Putamen (tissue), 1 donor: ENCODE measurements around the gene ORMDL3.
"Not testable (repeated sequence)": the region's sequence is repeated elsewhere in the genome, so short reads cannot be mapped to it uniquely, and the experiment has no call there.

ENCODE experiments used
- DNase-seq: peaks from one replicate; pipeline ENCODE4 v3.0.0-alpha.2; 2016; ENCODE audit warnings: low spot score

Gene ORMDL3

DNA sequence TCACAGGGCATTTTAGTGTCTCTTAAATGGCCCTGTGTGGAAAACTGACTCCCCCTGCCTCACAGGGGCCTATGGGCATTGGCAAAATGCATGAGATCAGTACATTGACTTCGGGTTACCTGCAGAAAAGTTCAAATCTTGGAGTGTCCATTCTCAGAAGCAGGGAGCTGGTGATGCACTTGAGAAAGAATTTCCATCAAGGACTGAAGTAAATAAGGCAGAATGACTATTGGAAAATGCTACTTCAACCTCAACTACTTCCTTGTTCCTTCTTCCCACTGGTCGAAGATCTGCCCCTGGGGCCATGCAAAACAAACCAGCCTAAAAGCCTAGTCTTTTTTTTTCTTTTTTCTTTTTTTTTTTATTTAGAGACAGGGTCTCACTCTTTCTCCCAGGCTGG lies 21.6 kb upstream of the ORMDL3 start:
- DNase-seq: no peak

DNA sequence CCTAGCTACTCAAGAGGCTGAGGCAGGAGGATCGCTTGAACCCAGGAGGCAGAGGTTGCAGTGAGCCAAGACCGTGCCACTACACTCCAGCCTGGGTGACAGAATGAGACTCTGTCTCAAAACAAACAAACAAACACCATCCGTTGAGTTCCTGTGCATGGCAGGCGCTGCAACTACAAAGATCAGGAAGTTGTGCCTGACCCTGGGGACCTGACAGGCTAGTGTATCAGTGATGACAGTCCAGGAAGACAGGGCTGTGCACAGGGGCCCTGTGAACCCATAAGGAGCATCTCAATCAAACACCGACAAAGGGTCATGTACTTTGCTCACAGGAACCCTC lies 21.1 kb upstream of the ORMDL3 start:
- DNase-seq: not testable (repeated sequence)

DNA sequence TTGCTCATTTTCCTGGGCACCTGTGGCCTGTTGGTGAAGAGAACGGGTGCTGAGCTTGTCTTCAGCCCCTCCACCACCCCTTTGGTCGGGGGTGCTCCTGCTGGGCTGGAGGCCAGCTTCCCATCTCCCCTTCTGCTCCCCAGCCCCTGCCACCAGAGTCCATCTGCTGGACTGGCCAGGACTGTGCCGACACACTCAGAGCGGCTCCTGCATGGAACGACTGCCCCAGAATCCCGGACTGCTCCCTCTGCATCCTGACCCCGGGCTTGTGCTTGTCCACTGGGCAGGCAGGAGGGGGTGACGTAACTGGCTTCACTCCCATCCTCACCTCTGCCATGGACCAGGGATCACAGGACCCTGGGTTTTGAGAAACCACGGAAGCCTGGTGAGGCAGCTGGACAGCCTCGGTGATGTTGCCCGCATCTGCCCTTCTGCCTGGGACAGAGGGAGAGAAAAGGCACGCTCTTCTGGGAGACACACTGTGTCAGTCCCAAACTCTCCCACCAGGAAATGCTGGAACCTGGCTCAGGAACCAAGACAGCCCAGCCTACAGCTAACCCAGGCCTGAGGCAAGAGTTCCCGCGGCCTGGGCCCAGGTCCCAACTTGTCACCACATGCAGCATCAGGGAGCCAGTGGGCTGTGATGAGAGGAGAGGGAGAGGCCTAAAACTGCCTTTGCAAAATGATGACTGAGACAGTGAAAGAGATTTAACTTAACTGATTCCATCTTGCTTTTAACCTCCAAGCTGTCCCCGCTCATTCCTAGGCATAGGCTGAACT lies 19.3 kb upstream of the ORMDL3 start:
- DNase-seq: no peak

DNA sequence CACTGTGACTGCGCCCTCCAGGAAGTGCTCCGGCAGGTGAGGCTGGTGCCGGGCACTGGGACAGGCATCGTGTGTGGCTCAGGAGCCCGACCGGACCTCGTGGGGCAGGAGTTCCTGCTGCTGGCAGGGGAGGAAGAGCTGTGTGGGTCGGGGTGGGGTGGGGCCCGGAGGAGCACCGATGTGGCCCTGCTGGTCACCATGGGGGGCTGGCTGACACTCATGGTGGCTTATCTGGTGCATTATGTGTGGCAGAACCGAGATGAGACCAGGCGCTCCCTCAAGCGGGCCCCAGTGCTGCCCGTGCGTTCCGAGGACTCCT lies 17.0 kb upstream of the ORMDL3 start:
- DNase-seq: no peak

DNA sequence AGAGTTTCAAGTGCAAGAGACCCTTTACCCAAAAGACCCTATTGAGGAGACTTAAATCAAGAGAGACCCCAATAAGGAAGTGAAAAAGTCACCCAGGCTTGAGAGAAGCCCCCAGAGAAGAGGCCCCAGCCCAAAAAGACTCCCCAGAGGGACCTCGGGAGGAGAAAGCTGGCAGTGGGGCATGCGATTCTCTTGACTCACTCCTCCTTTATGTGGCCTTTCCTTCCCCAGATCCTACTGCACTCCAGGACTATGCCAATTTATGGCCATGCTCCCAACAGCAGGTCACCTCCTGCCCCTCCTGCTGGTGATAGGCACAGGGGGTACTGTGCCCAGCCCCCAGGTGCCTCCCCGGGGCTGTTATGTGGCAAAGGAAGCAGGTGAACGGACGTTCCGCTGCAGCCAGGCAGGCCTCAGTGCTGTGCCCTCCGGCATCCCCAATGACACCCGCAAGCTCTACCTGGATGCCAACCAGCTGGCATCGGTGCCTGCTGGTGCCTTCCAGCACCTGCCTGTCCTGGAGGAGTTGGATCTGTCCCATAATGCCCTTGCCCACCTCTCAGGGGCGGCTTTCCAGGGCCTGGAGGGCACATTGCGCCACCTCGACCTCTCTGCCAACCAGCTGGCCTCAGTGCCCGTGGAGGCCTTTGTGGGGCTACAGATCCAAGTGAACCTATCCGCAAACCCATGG lies 16.4 kb upstream of the ORMDL3 start:
- DNase-seq: no peak

GRCh38 chr17:39939588-39940419 lies 12.4 kb upstream of the ORMDL3 start:
- DNase-seq: no peak

DNA sequence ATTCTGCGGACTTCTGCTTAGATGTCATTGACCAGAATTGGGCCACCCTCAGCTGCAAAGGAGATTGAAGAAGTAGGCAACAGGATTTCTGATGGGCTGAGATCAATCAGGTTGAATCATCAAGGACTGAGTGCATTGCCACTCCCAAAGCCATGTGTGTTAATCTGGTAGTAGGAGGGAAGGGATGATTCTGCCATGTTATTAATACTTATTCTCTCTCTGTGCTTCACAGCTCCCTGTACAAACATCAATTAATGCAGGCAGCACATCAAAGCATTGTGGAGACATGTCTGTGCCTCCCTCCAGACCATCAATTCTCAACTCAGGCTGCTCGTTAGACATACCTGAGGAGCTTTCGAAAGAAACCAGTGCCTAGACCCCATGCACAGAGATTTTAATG lies 11.7 kb upstream of the ORMDL3 start:
- no peak for DNase-seq

DNA sequence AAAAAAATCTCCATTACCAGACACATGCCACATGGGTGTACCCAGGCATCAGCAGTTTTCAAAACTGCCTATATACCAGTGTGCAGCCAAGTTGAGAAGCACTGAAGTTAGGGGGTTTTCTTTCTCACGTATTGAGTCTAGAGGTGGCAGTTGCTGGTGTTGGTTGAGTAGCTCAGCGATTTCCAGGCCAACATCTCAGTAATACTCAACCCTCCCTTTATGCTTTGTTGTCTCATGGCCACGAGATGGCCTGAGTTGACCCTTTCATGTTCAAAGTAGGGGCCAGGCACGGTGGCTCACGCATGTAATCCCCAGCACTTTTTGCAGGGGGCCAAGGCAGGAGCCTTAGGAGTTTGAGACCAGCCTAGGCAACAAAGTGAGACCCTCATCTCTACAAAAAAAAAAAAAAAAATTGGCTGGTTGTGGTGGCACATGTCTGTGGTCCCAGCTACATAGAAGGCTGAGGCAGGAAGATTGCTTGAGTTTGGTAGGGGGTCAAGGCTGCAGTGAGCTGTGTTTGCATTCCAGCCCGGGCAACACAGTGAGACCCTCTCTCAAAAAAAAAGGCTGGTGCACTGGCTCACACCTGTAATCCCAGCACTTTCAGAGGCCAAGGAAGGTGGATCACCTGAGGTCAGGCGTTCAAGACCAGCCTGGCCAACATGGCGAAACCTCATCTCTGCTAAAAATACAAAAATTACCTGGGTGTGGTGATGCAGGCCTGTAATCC lies 10.9 kb upstream of the ORMDL3 start:
- DNase-seq: no peak

DNA sequence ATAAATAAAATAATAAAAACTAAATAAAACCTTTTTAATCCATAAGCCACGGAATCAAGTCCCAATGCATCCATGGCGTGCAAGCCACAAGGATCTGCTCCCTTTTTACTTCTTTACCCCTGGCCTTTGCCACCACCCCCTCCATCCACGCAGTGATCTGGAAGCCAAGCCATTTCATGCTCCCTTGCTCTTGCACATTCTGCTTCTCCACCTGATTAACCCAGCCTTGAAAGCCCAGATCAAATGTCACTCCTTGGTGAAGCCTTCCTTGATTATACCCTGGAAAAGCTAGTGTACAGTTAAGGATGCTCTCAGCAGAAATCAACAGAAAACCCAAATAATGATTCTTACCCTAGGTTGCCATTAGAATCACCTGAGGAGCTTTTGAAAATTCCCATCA lies 10.0 kb upstream of the ORMDL3 start:
- DNase-seq: no peak

- no peak for DNase-seq
Measured at GRCh38 chr17:39935909-39936308, 8.5 kb upstream of the ORMDL3 start.

DNA sequence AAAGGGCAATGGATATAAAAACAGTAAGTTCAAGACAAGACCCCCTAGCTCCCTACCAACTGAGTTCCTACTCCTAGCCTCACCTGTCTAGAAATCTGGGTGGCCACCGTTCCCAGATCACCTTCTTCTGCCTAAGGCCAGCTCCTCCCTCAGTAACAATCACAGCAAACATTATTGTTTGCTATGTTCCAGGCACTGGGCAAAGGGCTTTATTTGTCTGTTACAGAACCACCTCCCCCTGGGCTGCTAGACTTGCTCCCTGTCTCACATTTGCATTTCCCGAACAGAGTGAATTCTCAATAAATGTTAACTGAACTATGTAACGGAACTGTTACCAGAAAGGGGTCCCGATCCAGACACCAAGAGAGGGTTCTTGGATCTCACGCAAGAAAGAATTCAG lies 6.9 kb upstream of the ORMDL3 start:
- DNase-seq: no peak

GRCh38 chr17:39933912-39934311 lies 6.5 kb upstream of the ORMDL3 start:
- no peak for DNase-seq

DNA sequence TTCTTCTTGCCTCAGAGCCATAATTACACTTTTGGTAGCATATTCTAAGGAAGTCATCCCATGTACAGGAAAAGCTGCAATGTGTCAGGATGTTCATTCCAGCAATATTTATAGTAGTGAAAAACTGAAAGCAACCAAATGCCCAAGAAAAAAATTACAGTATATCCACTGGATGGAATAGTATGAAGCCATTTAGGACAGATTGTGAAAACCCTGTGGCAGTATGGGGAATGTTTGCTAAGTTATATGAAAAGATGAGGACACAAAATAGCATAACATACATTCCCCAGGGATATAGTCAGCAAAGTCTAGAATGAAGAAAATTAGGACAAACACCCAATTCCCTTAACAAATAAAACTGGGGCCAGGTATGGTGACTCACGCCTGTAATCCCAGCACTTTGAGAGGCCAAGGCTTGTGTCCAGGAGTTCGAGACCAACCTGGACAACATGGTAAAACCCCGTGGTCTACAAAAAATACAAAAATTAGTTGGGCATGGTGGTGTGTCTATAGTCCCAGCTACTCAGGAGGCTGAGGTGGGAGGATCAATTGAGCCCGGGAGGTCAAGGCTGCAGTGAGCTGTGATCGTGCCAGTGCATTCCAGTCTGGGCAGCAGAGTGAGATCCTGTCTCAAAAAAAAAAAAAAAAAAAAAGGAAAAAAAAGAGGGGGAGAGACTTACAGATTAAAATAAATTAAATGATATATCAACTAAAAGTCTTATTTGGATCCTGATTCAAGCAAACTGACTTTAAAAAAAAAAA lies 2.4 kb upstream of the ORMDL3 start:
- no peak for DNase-seq

DNA sequence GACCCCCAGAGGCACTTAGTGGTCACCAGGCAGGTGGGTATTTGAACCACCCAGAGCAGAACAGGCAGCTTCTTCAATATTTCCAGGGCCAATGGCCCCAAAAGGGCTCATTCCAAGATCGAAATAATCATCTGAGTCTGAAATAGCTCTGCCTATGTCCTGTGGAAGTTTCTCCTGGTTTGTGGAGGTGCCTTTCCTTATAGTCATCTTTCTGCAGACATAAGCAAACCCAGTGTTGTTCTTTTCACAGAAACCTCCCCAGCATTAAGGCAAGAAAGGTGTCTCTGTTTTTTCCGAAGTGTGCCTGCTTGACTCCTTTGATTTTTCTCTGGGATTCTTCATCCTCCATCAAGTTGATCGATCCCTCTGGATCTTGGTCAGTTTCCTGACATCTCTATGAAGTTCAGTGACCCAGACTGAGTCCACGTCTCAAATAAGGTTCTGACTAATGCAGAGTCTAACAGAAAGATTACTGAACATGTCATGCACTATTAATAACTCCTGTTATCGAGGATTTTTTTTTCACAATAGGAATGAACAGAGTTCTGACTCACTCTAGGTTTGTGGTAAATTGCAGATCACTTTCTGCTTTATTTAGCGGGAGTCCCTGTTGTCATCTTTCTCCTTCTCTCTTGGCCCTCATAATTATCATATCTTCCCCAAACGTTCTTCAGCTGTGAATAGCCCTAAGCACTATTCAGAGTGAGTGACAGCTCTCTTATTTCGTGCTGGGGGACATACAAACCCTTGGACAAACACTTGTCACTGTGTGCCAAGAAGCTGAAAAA lies 1.7 kb upstream of the ORMDL3 start:
- DNase-seq: no peak

DNA sequence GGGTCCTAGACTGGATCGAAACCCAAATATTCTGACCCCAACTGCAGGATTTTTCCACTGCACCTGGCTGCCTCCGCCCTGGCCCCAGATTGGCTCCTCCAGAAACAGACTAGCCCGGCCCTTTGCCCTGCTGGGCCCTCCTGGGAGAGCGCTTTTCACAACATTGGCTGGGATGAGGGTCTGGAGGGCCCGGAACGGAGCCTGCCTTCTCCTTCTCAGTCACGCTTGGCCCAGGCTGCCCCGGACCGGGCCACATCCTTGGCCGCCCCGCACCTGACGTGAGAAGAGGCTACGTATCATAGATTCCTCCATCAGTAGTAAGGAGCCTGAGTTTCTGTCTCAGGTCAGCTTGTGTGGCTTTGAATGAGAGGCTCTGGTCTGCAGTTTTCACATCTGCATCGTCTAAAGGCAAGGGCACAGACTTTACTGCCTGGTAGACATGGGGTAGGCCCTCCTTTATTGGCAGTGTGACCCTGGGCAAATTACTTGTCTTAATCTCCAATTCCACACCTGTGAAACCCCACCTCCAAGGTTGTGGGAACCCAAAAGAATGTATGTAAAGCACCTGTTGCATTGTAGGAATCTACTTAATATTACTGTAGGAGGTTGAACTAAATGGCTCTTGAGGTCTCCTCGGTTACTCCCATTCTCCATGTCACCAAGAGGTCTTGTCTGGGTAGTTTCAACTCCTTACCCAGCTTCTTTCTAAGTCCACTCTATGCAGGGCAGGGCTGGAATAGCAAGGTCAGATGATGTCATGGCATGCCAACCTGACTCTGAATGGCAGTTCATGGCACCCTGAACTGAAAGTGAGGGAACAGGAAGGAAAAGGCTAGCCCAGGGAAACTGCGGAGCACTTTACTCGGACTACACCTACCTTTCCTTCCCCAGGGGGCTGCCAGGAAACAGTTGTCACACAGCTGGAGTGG lies 792 bp upstream of the ORMDL3 start:
- no peak for DNase-seq

DNA sequence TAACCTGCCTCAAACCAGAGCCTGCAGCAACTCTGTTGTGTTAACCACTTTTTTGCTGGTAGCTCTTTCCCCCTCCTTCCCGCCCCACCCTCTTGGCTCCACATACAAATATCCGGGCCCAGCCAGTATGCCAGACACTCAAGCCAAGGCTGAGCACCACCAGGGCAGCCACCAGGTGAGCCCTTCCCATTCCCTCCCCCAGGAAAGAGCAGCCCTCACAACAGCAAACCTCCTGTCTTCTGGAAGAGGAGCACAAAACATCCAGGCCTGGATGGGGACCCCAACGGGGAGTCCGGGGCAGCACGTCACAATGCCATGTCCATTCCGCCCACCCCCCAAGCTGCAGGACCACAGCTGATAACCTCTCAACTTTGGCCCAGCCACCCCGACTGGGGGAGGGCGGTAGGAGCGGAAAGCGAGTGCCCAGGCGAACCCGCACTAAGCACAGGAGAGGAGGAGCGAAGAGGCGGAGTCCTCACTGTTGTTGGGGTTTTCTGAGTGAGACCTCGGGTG lies 757 bp downstream of the ORMDL3 start:
- no peak for DNase-seq

- DNase-seq: no peak
Measured at GRCh38 chr17:39926135-39926587, 1.2 kb downstream of the ORMDL3 start.

GRCh38 chr17:39925282-39926134 lies 1.9 kb downstream of the ORMDL3 start:
- DNase-seq: no peak

GRCh38 chr17:39924691-39925055 lies 2.7 kb downstream of the ORMDL3 start:
- DNase-seq: no peak
